Left ventricle myocardium inferior (tissue), 1 donor: ENCODE measurements around the gene CBY1. TPM values are rescaled to one million over a fixed set of nuclear protein-coding genes. Genes with fewer than 3 reads are reported as not detected.

Experiments used
- DNase-seq: peaks from one replicate; pipeline ENCODE4 v3.0.0-alpha.2; 2020
- H3K27ac ChIP-seq: fragments of 200-600 bp; replicated peaks from 2 replicates; pipeline ENCODE4 v1.8.0; 2021
- H3K27me3 ChIP-seq: fragments of 200-600 bp; 2 replicates; pipeline ENCODE4 v1.8.0; 2021; ENCODE audit warnings: low read depth
- H3K36me3 ChIP-seq: fragments of 200-600 bp; 2 replicates; pipeline ENCODE4 v1.8.0; 2021
- H3K4me1 ChIP-seq: fragments of 200-600 bp; 2 replicates; pipeline ENCODE4 v1.8.0; 2021
- H3K4me3 ChIP-seq: fragments of 200-600 bp; 2 replicates; pipeline ENCODE4 v1.8.0; 2021; ENCODE audit warnings: mild to moderate bottlenecking, moderate library complexity
- H3K9me3 ChIP-seq: fragments of 200-600 bp; replicated peaks from 2 replicates; pipeline ENCODE4 v1.8.0; 2021
- CTCF ChIP-seq: fragments of 200-600 bp; IDR thresholded peaks from 2 replicates; pipeline ENCODE4 v1.8.0; 2021; ENCODE audit warnings: antibody characterized with exemption, mild to moderate bottlenecking, borderline replicate concordance
- intact Hi-C: fragments of 100-400 bp; cut with micrococcal nuclease; formaldehyde crosslinking; loops from one replicate; pipeline ENCODE4 v1.11.0; 2022
- total RNA-seq: library from RNA; stranded (reverse); fragmentation: NEBNext Ultra II Directional; extraction: Animal tissue kit (Norgen Biotek cat#: 25700); gene quantifications from one replicate; pipeline ENCODE4 v1.2.1, GENCODE V29; 2021
- donor health status: DM: no; HTN: yes; CAD: no; lungs with severe emphysema.

Gene CBY1
- total RNA-seq, 1 donor from 2014 or later: 44.4 TPM

- no peaks in the 10 kb centered on the region for H3K9me3 ChIP-seq
- H3K27me3 ChIP-seq: no peaks in the 10 kb centered on the region
- intact Hi-C loops: no loop called here
- TF ChIP-seq CTCF: no peak
- no peak for DNase-seq
- H3K4me1 ChIP-seq: peaks cover 58% of the 10 kb centered on the region
- peaks cover 41% of the 10 kb centered on the region for H3K36me3 ChIP-seq
- H3K27ac ChIP-seq: no peak overlapping the region
- no peak overlapping the region for H3K4me3 ChIP-seq
These were observed 58.8 kb downstream of the CBY1 start for GRCh38 chr22:38715176-38715764.

GRCh38 chr22:38715852-38716251, 59.4 kb downstream of the CBY1 start:
- DNase-seq: no peak
- H3K36me3 ChIP-seq: peaks cover 41% of the 10 kb centered on the region

DNA sequence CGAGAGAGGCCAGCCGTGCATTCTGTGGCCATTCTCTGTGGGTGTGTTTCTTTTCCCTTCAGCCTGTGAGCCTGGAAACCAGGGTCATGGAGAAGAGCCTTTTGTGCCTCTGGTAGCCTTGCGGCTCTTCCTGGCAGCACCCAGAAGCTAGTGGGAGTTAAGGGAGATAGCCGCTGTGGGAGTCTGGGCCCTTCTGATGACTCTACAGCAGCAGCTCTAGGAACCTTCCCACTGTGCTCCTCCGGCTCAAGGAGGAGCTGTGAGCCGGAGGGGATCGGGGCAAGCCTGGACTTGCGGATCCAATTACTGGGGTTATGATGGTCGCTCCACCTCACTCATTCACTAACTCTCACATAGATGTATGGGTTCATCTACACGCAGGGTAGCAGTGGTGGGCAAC, 59.8 kb downstream of the CBY1 start:
- peaks cover 50% of the 10 kb centered on the region for H3K4me1 ChIP-seq
- no peaks in the 10 kb centered on the region for H3K27me3 ChIP-seq
- H3K4me3 ChIP-seq: no peak overlapping the region
- no peaks in the 10 kb centered on the region for H3K9me3 ChIP-seq
- TF ChIP-seq CTCF: no peak
- no peak for DNase-seq
- peaks cover 43% of the 10 kb centered on the region for H3K36me3 ChIP-seq
- intact Hi-C loops: no loop called here
- no peak overlapping the region for H3K27ac ChIP-seq

More at GRCh38 chr22:38715852-38716251, 59.4 kb downstream of the CBY1 start:
- intact Hi-C loops: no loop called here
- Histone ChIP-seq H3K4me1 (peaks cover 52% of the 10 kb centered on the region), H3K27ac (no peak overlapping the region), H3K27me3 (no peaks in the 10 kb centered on the region), H3K9me3 (no peaks in the 10 kb centered on the region), H3K4me3 (no peak overlapping the region)
- no peak for TF ChIP-seq CTCF

- DNase-seq: no peak
- Histone ChIP-seq H3K27ac (no peak overlapping the region), H3K36me3 (peaks cover 49% of the 10 kb centered on the region), H3K27me3 (no peaks in the 10 kb centered on the region), H3K4me3 (no peak overlapping the region), H3K4me1 (peaks cover 48% of the 10 kb centered on the region), H3K9me3 (no peaks in the 10 kb centered on the region)
- no peak for TF ChIP-seq CTCF
- intact Hi-C loops: no loop called here
These were observed 60.4 kb downstream of the CBY1 start for GRCh38 chr22:38716826-38717225.

- Histone ChIP-seq H3K4me3 (no peak overlapping the region), H3K4me1 (peaks cover 44% of the 10 kb centered on the region), H3K9me3 (no peaks in the 10 kb centered on the region), H3K27ac (no peak overlapping the region), H3K27me3 (no peaks in the 10 kb centered on the region), H3K36me3 (peaks cover 52% of the 10 kb centered on the region)
- TF ChIP-seq CTCF: no peak
- DNase-seq: no peak
- intact Hi-C loops: no loop called here
These were observed 60.8 kb downstream of the CBY1 start for GRCh38 chr22:38717244-38717643.
